Sigmoid colon (tissue), 4 donors: ENCODE data around the gene GP5.

Experiments
- CTCF ChIP-seq, 4 experiments: fragments of 450-650 bp in 3 of 4; fragments of 200-600 bp in 1 of 4; IDR thresholded peaks; one replicate each; pipeline ENCODE4 v1.5.1; 2016 to 2019; ENCODE audit warnings: antibody characterized with exemption in 4 of 4, mild to moderate bottlenecking in 3 of 4, moderate library complexity in 2 of 4
- EP300 ChIP-seq, 4 donors: sonication (generic); formaldehyde crosslinking; IDR thresholded peaks; one replicate each; pipeline ENCODE4 v1.6.1; 2017; ENCODE audit warnings: antibody characterized with exemption in 4 of 4
- POLR2AphosphoS5 ChIP-seq, 4 donors: sonication (generic); formaldehyde crosslinking; IDR thresholded peaks; one replicate each; pipeline ENCODE4 v1.6.1; 2017; ENCODE audit warnings: antibody characterized with exemption in 4 of 4

GRCh38 chr3:194379231-194379630 is 19.8 kb downstream of the GP5 start:
- TF ChIP-seq EP300 (IDR thresholded peaks at IDR 0.05), result no peak
- TF ChIP-seq CTCF (IDR thresholded peaks at IDR 0.05), result no peak
- TF ChIP-seq POLR2AphosphoS5 (IDR thresholded peaks at IDR 0.05), result no peak
